Measurements from ENCODE around the gene STXBP5L. TPM values are rescaled to one million over a fixed set of nuclear protein-coding genes. Genes with fewer than 3 reads are reported as not detected.
"Not testable (repeated sequence)": the region's sequence is repeated elsewhere in the genome, so short reads cannot be mapped to it uniquely, and the experiment has no call there.

The STXBP5L gene
- total RNA-seq, 2 donors from 2014 or later, result not detected

DNA sequence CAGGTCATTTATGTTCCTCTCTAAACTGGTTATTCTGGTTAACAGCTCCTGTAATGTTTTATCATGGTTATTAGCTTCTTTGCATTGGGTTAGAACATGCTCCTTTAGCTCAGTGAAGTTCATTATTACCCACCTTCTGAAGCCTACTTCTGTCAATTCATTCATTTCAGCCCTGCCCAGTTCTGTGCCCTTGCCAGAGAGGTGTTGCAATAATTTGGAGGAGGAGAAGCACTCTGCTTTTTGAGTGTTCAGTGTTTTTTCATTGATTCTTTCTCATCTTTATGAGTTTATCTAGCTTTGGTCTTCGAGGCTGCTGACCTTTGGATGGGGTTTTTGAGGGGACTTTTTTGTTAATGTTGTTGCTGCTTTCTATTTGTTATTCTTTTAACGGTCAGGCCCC, 203.1 kb downstream of the STXBP5L start:
- H3K27me3 Mint-ChIP-seq; ATAC-seq (replicated peaks); H3K9me3 Mint-ChIP-seq; H3K4me1 Mint-ChIP-seq; H3K27ac Mint-ChIP-seq; H3K36me3 Mint-ChIP-seq (ENCODE audit: low read depth); H3K4me3 Mint-ChIP-seq: not testable (repeated sequence)

DNA sequence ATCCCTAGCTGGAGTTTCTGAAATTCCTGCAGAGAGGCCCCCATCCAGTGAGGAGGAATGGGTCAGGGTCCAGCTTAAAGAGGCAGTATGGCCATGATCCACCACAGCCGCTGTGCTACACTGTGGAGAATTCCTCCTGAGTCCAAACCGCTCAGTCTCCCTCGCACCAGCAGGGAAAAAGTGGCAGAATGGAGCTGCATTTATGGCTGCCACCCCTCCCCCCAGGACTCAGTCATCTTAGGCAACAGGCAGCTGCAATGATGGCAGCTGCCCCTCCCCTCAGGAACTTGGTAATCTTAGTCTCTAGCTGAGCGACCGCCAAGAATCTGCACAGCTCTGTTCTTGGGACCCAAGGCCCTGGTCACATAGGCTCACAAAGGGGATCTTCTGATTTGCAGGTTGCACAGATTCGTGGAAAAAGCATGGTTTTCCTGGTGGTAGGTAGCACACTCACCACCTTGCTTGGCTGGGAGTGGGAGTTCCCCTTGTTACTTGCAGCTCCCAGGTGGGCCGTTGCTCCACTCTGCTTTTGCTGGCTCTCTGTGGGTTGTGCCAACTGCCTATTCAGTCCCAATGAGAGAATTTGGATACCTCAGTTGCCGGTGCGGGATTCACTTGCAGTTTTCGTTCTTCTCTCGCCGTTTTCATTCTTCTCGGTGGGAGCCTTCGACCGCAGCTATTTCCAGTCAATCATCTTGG, 204.1 kb downstream of the STXBP5L start:
- ATAC-seq (replicated peaks), result no peak

DNA sequence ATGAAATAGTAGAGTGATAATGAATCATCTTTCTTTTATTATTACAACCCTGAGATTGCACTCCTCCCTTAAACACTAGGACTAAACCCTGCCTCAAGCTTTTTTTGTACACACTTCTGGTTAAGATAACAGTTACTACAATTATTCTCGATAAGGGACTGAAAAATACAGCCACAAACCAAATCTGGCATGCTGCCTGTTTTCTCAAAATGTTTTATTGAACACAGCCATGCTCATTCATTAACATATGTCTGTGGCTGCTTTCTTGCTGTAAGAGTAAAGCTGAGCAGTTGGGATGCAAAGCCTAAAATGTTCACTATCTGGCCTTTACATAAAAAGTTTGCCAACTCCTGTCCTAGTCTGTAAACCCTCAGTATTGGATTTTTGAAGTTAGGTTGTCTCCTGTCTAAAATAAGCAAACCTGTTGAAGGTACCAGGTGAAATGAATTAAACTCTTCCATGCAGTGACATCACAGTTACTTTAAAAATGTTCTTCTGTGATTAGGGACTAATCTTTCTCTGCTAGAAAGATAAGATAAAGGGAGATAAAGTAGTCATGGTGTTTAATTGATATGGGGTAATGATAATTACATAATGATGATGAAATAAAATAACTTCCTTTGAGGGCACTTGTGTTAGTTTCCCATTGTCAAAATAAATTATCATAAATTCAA, 218.2 kb downstream of the STXBP5L start:
- no peak overlapping the region for H3K4me3 Mint-ChIP-seq
- H3K27ac Mint-ChIP-seq, result no peak overlapping the region
- no peaks in the 10 kb centered on the region for H3K27me3 Mint-ChIP-seq
- no peaks in the 10 kb centered on the region for H3K36me3 Mint-ChIP-seq (ENCODE audit: low read depth)
- ATAC-seq (replicated peaks), result no peak
- no peaks in the 10 kb centered on the region for H3K4me1 Mint-ChIP-seq
- no peaks in the 10 kb centered on the region for H3K9me3 Mint-ChIP-seq

More for the DNA sequence above, 204.1 kb downstream of the STXBP5L start:
- no peak overlapping the region for H3K4me3 Mint-ChIP-seq
- no peaks in the 10 kb centered on the region for H3K36me3 Mint-ChIP-seq (ENCODE audit: low read depth)
- H3K9me3 Mint-ChIP-seq, result peaks cover 7% of the 10 kb centered on the region
- no peaks in the 10 kb centered on the region for H3K27me3 Mint-ChIP-seq
- H3K4me1 Mint-ChIP-seq, result no peaks in the 10 kb centered on the region
- no peak overlapping the region for H3K27ac Mint-ChIP-seq

DNA sequence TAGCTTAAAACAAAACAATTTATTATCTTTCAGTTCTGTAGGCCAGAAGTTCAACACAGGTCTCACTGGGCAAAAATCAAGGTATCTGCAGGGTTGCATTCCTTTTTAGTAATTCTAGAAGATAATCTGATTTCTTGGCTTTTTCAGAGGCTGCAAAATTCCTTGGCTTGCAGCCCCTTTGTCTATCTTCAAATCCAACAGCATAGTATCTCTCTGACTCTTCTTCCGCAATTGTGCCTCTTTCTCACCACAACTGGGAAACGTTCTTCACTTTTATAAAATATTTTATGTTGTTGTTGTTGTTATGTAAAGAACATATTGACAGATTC, 218.7 kb downstream of the STXBP5L start:
- H3K4me3 Mint-ChIP-seq, result no peak overlapping the region
- H3K27ac Mint-ChIP-seq, result no peak overlapping the region

DNA sequence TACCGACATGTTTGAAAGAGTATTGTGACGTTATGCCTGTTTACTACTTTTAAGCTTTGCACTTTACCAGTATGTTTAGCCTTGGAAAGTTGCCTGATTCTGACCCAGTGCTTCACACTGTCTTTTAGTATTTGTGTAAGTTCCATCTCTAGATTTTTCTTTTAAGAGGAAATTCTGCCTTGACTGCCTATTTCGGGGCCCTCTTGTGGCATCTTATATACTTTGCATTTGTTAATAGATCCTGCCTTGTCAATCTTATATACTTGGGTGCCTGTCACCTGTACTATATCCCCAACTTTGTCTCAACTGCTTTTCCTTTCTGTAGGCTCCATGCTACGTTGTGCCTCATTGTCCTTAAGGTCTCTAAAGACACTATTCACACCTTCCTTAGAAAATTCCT, 244.6 kb downstream of the STXBP5L start:
- no peak overlapping the region for H3K4me3 Mint-ChIP-seq
- no peak for ATAC-seq (replicated peaks)
- H3K27me3 Mint-ChIP-seq, result no peaks in the 10 kb centered on the region
- no peak overlapping the region for H3K27ac Mint-ChIP-seq
- H3K4me1 Mint-ChIP-seq, result no peaks in the 10 kb centered on the region
- H3K36me3 Mint-ChIP-seq (ENCODE audit: low read depth), result no peaks in the 10 kb centered on the region
- no peaks in the 10 kb centered on the region for H3K9me3 Mint-ChIP-seq

More for the DNA sequence above, 218.7 kb downstream of the STXBP5L start:
- Mint-ChIP-seq H3K9me3 (no peaks in the 10 kb centered on the region), H3K27me3 (no peaks in the 10 kb centered on the region), H3K4me1 (no peaks in the 10 kb centered on the region), H3K36me3 (ENCODE audit: low read depth) (no peaks in the 10 kb centered on the region)
- no peak for ATAC-seq (replicated peaks)

DNA sequence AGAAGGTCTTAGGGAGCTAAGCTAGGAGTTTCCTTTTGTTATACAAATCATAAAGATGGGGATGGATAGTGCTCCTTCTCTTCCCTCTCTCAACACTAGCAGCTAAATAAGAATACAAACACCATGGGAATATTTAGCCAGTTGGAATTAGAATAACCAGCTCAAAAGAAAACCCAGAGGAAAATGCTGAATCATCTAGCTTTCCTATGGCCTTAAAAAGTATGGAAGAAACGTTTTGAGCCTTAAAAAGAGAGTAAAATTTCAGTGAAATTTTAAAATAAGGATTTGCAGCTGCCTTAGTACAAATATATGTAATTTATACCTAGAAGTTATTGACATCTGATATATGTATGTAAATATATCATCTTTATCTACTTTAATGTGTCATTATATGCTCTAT, 245.8 kb downstream of the STXBP5L start:
- Mint-ChIP-seq H3K9me3 (no peaks in the 10 kb centered on the region), H3K27me3 (no peaks in the 10 kb centered on the region), H3K4me1 (no peaks in the 10 kb centered on the region), H3K4me3 (no peak overlapping the region), H3K27ac (no peak overlapping the region), H3K36me3 (ENCODE audit: low read depth) (no peaks in the 10 kb centered on the region)
- ATAC-seq (replicated peaks), result no peak

DNA sequence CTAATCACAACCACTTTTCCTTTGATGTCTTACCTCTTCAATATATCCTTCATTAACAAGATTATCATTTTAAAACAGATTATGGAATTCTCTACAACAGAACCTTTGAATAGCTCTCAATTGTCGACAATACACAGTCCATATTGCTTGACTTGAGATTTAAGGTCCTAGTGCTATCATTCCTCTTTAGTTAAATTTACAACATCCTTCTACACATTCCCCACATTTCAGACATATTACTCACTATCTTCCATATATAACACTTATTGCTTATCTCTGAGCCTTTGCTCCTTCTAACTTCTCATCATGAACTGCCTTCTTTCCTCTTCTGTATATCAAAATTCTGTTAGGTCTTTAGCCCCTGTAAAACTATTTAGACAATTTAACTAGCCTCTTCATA, 247.0 kb downstream of the STXBP5L start:
- Mint-ChIP-seq H3K9me3 (no peaks in the 10 kb centered on the region), H3K27ac (no peak overlapping the region), H3K4me3 (no peak overlapping the region), H3K4me1 (no peaks in the 10 kb centered on the region), H3K36me3 (ENCODE audit: low read depth) (no peaks in the 10 kb centered on the region), H3K27me3 (no peaks in the 10 kb centered on the region)
- no peak for ATAC-seq (replicated peaks)

DNA sequence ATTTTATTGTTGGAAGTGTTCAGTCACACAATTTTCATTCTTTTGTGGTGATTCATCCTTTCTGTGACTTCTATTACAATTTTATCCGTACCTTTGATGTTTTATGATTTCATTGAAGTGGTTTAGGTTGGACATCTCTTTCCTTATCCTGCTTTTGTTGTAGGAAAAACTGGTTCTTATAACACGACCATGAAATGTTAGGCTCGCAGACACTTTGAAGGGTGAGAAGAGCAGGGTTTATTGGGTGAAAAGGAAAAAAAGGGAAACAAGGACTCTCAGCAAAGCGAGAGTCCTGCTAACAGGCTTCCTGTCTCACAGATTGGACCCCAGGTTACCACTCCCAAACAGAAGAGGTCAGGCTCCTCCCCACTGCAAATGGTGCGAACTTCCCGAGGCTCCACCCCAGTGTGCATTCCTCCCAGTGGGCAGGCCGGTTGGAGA, 257.4 kb downstream of the STXBP5L start:
- Mint-ChIP-seq H3K4me1 (no peaks in the 10 kb centered on the region), H3K27ac (no peak overlapping the region), H3K4me3 (no peak overlapping the region), H3K9me3 (peaks cover 5% of the 10 kb centered on the region), H3K27me3 (no peaks in the 10 kb centered on the region), H3K36me3 (ENCODE audit: low read depth) (no peaks in the 10 kb centered on the region)
- no peak for ATAC-seq (replicated peaks)

DNA sequence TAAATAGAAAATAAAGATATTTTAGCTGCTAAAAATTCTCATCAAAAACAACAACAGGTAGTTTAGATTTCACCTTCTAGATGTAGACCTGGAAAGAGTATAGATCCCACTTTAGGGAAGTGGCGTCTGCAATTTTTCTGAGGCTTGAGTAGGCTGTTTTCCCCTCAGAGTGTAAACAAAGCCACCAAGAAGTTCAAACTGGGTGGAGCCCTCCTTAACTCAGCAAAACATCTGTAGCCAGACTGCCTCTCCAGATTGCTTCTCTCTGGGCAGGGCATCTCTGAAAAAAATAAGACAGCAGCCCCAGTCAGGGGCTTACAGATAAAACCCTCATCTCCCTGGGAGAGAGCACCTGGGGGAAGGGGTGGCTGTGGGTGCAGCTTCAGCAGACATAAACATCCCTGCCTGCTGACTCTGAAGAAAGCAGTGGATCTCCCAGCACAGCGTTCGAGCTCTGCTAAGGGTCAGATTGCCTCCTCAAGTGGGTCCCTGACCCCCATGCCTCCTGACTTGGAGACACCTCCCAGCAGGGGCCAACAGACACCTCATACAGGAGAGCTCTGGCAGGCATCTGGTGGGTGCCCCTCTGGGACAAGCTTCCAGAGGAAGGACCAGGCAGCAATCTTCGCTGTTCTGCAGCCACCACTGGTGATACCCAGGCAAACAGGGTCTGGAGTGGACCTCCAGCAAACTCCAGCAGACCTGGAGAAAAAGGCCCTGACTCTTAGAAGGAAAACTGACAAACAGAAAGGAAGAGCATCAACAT, 259.6 kb downstream of the STXBP5L start:
- Mint-ChIP-seq H3K4me1 (no peaks in the 10 kb centered on the region), H3K9me3 (peaks cover 5% of the 10 kb centered on the region), H3K27me3 (no peaks in the 10 kb centered on the region), H3K36me3 (ENCODE audit: low read depth) (no peaks in the 10 kb centered on the region), H3K4me3 (no peak overlapping the region), H3K27ac (no peak overlapping the region)
- no peak for ATAC-seq (replicated peaks)

DNA sequence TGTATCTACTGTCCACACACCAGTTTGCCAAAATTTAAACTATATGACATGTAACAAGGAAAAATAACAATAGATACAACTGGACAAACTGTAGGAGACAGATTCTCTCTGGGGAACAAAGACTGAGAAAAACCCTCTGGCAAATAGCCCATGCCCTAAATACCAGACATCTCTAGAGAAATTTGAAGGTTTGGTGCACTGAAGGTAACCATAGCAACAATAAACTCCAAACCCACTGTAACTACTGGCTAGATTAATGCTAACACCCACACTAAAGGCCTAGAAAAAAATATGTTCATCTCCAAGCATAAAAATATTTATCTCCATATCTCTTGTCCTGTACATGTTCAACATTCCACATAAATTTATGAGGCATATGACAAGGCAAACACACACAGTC, 267.1 kb downstream of the STXBP5L start:
- Mint-ChIP-seq H3K27ac (no peak overlapping the region), H3K9me3 (peaks cover 8% of the 10 kb centered on the region), H3K36me3 (ENCODE audit: low read depth) (no peaks in the 10 kb centered on the region), H3K27me3 (no peaks in the 10 kb centered on the region), H3K4me3 (no peak overlapping the region), H3K4me1 (no peaks in the 10 kb centered on the region)
- no peak for ATAC-seq (replicated peaks)

DNA sequence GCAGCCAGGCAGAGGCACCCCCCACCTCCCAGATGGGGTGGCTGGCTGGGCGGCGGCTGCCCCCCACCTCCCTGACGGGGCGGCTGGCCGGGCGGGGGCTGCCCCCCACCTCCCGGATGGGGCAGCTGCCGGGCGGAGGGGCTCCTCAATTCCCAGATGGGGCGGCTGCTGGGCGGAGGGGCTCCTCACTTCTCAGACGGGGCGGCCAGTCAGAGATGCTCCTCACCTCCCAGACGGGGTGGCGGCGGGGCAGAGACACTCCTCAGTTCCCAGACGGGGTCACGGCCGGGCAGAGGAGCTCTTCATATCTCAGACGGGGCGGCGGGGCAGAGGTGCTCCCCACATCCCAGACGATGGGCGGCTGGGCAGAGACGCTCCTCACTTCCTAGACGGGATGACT, 282.6 kb downstream of the STXBP5L start:
- not testable (repeated sequence) for H3K9me3 Mint-ChIP-seq; H3K4me3 Mint-ChIP-seq; H3K4me1 Mint-ChIP-seq; H3K36me3 Mint-ChIP-seq (ENCODE audit: low read depth); H3K27me3 Mint-ChIP-seq; H3K27ac Mint-ChIP-seq; ATAC-seq (replicated peaks)

DNA sequence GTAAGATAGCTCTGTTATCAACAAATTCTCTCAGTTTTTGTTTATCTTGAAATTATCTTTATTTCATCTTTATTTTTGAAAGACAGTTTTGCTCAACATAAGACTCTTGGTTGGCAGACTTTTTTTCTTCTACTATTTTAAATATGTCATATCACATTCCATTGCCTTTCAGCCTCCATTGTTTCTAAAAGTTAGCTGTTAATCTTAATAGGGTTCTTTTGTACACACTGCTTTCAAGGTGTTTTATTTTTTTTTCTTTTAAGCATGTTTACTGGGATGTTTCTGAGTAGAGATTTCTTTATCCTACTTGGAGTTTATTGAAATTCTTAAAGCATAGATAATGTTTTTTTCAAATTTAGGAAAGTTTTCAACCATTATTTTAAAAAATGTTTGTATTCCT, 294.6 kb downstream of the STXBP5L start:
- Mint-ChIP-seq H3K4me3 (no peak overlapping the region), H3K36me3 (ENCODE audit: low read depth) (no peaks in the 10 kb centered on the region), H3K27ac (no peak overlapping the region), H3K4me1 (no peaks in the 10 kb centered on the region), H3K27me3 (no peaks in the 10 kb centered on the region), H3K9me3 (no peaks in the 10 kb centered on the region)
- ATAC-seq (replicated peaks), result no peak

DNA sequence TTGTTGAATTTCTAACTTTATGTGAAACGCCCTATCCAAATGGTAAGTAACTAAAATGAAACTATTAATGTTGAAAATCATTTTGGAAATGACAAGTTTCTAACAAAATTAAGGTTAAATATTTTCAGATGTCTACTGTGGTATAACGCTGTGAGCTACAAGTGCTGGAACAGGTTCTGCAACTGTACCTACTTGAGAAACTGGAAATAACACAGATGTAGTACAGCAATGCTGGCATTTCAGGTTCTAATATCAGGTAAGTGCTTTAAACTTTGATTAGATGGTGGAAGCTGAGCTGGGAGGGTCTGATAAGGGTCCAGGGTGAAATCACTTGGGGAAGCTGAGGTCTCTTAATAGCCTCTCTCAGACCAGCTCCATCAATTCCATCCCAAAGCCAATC, 315.1 kb downstream of the STXBP5L start:
- no peak for ATAC-seq (replicated peaks)
- Mint-ChIP-seq H3K4me3 (no peak overlapping the region), H3K36me3 (ENCODE audit: low read depth) (no peaks in the 10 kb centered on the region), H3K9me3 (no peaks in the 10 kb centered on the region), H3K27me3 (peaks cover 4% of the 10 kb centered on the region), H3K27ac (no peak overlapping the region), H3K4me1 (no peaks in the 10 kb centered on the region)

DNA sequence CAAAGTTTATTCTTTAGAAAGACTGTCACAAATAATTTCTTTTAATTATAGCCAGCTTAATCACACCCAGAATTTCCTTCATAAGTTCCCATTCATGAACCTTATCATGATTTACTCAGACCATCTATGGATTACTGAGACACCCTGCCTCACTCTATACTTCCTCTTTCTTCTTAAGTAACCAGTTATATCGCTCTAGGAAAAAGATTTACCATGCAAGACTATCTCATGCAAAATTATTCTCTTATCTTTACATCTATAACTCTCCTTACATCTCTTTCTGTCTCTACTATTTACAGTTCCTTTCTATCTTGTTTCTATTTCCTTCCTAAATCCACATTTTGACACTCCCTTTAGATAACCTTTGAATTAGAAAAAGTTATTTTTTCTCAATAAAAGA, 321.0 kb downstream of the STXBP5L start:
- no peak overlapping the region for H3K4me3 Mint-ChIP-seq
- H3K9me3 Mint-ChIP-seq, result no peaks in the 10 kb centered on the region
- no peak overlapping the region for H3K27ac Mint-ChIP-seq
- no peak for ATAC-seq (replicated peaks)
- no peaks in the 10 kb centered on the region for H3K4me1 Mint-ChIP-seq
- H3K27me3 Mint-ChIP-seq, result no peaks in the 10 kb centered on the region
- H3K36me3 Mint-ChIP-seq (ENCODE audit: low read depth), result no peaks in the 10 kb centered on the region

DNA sequence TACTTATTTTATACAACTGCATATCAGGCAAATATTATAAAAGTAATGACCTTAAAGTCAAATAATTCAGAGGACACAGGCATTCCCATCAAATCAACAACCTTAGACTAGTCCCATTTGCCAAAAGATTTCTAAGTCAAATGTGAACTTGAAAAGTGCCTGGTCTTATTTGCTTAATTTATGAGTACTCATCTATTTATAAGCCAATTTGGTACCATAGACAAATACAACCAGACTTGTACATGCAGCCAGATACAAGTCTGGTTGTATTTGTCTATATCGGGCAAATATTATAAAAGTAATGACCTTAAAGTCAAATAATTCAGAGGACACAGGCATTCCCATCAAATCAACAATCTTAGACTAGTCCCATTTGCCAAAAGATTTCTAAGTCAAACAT, 322.2 kb downstream of the STXBP5L start:
- not testable (repeated sequence) for H3K4me3 Mint-ChIP-seq; H3K4me1 Mint-ChIP-seq; H3K9me3 Mint-ChIP-seq; H3K27ac Mint-ChIP-seq; H3K36me3 Mint-ChIP-seq (ENCODE audit: low read depth); H3K27me3 Mint-ChIP-seq; ATAC-seq (replicated peaks)

All from activated T-helper 17 cell treated with anti-CD3 and anti-CD28 coated beads, Interleukin-2, amount 50 U/mL, for 72 hours (primary cell).